GM23338 (cell line): Measurements from ENCODE around the gene CPSF7.

Source experiments
- CREB1 ChIP-seq: fragments of 250-450 bp; sonication (Bioruptor Pico); IDR thresholded peaks from 2 replicates; pipeline ENCODE4 v1.5.0; 2020; ENCODE audit warnings: low read depth, mild to moderate bottlenecking, moderate library complexity
- EZH2 ChIP-seq: fragments of 200-600 bp; sonication (generic); IDR thresholded peaks from one replicate; pipeline ENCODE4 v1.8.0; 2017; ENCODE audit warnings: antibody characterized with exemption, mild to moderate bottlenecking, low read depth; ENCODE audit not compliant: unreplicated experiment
- EZH2phosphoT487 ChIP-seq: fragments of 200-600 bp; sonication (generic); IDR thresholded peaks from one replicate; pipeline ENCODE4 v1.8.1; 2018; ENCODE audit warnings: antibody characterized with exemption; ENCODE audit not compliant: unreplicated experiment
- JUNB ChIP-seq: IDR thresholded peaks from one replicate; pipeline ENCODE4 v1.6.1; 2016; ENCODE audit warnings: antibody characterized with exemption; ENCODE audit not compliant: unreplicated experiment
- NANOG ChIP-seq: IDR thresholded peaks from 2 replicates; pipeline ENCODE4 v1.6.1; 2016; ENCODE audit warnings: antibody characterized with exemption, borderline replicate concordance
- POLR2AphosphoS5 ChIP-seq: IDR thresholded peaks from 2 replicates; pipeline ENCODE4 v1.6.1; 2016; ENCODE audit warnings: antibody characterized with exemption, low read depth
- STAT1 ChIP-seq: IDR thresholded peaks from one replicate; pipeline ENCODE4 v1.6.1; 2016; ENCODE audit warnings: antibody characterized with exemption; ENCODE audit not compliant: unreplicated experiment
- TF ChIP-seq, protein P1 (sequence below), 2 experiments: fragments of 200-600 bp in 1 of 2; sonication (generic) in 1 of 2; conservative IDR thresholded peaks; 2 replicates each; pipeline versions ENCODE4 v1.5.1 to v1.6.1; 2016 to 2017; ENCODE audit warnings: antibody characterized with exemption in 2 of 2, low read depth in 2 of 2, mild to moderate bottlenecking in 2 of 2, moderate library complexity in 1 of 2
- TF ChIP-seq, protein P2 (sequence below): IDR thresholded peaks from one replicate; pipeline ENCODE4 v1.6.1; 2018; ENCODE audit warnings: antibody characterized with exemption; ENCODE audit not compliant: unreplicated experiment
- TF ChIP-seq, protein P3 (sequence below): IDR thresholded peaks from 2 replicates; pipeline ENCODE4 v1.6.1; 2016; ENCODE audit warnings: antibody characterized with exemption

DNA sequence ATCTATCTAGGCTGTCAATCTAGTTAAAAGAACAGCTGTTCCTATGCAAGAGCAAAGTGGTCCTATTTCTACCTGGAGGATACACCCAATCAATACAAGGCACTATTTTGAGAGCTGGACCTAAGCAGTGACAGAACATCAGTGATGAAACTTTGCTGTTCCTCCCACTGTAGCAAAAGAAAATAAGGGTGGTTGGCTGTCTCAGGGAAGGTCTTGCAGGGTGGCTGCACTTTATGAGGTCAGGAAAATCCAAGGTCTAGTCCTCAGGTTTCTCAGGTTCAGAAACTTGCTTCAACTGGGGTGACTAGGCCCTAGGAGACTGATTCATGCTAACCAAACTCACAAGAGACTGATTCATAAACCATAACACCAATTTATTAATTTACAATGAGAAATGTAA lies 11.6 kb downstream of the CPSF7 start:
- TF ChIP-seq, protein P1, sequence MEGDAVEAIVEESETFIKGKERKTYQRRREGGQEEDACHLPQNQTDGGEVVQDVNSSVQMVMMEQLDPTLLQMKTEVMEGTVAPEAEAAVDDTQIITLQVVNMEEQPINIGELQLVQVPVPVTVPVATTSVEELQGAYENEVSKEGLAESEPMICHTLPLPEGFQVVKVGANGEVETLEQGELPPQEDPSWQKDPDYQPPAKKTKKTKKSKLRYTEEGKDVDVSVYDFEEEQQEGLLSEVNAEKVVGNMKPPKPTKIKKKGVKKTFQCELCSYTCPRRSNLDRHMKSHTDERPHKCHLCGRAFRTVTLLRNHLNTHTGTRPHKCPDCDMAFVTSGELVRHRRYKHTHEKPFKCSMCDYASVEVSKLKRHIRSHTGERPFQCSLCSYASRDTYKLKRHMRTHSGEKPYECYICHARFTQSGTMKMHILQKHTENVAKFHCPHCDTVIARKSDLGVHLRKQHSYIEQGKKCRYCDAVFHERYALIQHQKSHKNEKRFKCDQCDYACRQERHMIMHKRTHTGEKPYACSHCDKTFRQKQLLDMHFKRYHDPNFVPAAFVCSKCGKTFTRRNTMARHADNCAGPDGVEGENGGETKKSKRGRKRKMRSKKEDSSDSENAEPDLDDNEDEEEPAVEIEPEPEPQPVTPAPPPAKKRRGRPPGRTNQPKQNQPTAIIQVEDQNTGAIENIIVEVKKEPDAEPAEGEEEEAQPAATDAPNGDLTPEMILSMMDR (conservative IDR thresholded peaks at IDR 0.05; ENCODE audit: low read depth in 2 of 2): no peak
- TF ChIP-seq, protein P2, sequence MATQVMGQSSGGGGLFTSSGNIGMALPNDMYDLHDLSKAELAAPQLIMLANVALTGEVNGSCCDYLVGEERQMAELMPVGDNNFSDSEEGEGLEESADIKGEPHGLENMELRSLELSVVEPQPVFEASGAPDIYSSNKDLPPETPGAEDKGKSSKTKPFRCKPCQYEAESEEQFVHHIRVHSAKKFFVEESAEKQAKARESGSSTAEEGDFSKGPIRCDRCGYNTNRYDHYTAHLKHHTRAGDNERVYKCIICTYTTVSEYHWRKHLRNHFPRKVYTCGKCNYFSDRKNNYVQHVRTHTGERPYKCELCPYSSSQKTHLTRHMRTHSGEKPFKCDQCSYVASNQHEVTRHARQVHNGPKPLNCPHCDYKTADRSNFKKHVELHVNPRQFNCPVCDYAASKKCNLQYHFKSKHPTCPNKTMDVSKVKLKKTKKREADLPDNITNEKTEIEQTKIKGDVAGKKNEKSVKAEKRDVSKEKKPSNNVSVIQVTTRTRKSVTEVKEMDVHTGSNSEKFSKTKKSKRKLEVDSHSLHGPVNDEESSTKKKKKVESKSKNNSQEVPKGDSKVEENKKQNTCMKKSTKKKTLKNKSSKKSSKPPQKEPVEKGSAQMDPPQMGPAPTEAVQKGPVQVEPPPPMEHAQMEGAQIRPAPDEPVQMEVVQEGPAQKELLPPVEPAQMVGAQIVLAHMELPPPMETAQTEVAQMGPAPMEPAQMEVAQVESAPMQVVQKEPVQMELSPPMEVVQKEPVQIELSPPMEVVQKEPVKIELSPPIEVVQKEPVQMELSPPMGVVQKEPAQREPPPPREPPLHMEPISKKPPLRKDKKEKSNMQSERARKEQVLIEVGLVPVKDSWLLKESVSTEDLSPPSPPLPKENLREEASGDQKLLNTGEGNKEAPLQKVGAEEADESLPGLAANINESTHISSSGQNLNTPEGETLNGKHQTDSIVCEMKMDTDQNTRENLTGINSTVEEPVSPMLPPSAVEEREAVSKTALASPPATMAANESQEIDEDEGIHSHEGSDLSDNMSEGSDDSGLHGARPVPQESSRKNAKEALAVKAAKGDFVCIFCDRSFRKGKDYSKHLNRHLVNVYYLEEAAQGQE: no peak
- TF ChIP-seq EZH2phosphoT487 (no peak), EZH2 (no peak), POLR2AphosphoS5 (no peak), NANOG (no peak), CREB1 (CRISPR knock-in tag) (no peak), JUNB (no peak), STAT1 (no peak)
- TF ChIP-seq, protein P3, sequence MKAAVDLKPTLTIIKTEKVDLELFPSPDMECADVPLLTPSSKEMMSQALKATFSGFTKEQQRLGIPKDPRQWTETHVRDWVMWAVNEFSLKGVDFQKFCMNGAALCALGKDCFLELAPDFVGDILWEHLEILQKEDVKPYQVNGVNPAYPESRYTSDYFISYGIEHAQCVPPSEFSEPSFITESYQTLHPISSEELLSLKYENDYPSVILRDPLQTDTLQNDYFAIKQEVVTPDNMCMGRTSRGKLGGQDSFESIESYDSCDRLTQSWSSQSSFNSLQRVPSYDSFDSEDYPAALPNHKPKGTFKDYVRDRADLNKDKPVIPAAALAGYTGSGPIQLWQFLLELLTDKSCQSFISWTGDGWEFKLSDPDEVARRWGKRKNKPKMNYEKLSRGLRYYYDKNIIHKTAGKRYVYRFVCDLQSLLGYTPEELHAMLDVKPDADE: no peak
